HEK293 (cell line): ENCODE results near the gene INCA1.

Experiments used
- MZF1 ChIP-seq: fragments of 450-650 bp; formaldehyde crosslinking; IDR thresholded peaks from 2 replicates; pipeline ENCODE4 v1.5.1; 2017; ENCODE audit warnings: missing biosample characterization, missing genetic modification characterization, borderline replicate concordance
- PATZ1 ChIP-seq: fragments of 450-650 bp; formaldehyde crosslinking; IDR thresholded peaks from 2 replicates; pipeline ENCODE4 v1.5.1; 2016; ENCODE audit warnings: missing biosample characterization, missing genetic modification characterization
- PRDM6 ChIP-seq: fragments of 450-650 bp; formaldehyde crosslinking; IDR thresholded peaks from 2 replicates; pipeline ENCODE4 v1.5.1; 2017; ENCODE audit warnings: missing biosample characterization, missing genetic modification characterization
- REST ChIP-seq: fragments of 450-650 bp; formaldehyde crosslinking; IDR thresholded peaks from 2 replicates; pipeline ENCODE4 v1.5.1; 2016; ENCODE audit warnings: missing biosample characterization, missing genetic modification characterization
- SALL2 ChIP-seq: fragments of 450-650 bp; formaldehyde crosslinking; IDR thresholded peaks from 2 replicates; pipeline ENCODE4 v1.5.0; 2017; ENCODE audit warnings: missing biosample characterization, mild to moderate bottlenecking, missing genetic modification characterization, borderline replicate concordance
- SCRT2 ChIP-seq: fragments of 450-650 bp; formaldehyde crosslinking; IDR thresholded peaks from 2 replicates; pipeline ENCODE4 v1.5.1; 2016; ENCODE audit warnings: missing biosample characterization, missing genetic modification characterization
- SETDB1 ChIP-seq: IDR thresholded peaks from one replicate; pipeline ENCODE4 v1.6.1; 2017; ENCODE audit warnings: mild to moderate bottlenecking, low read length, moderate library complexity, mixed read lengths; ENCODE audit not compliant: insufficient read length
- TSHZ1 ChIP-seq: fragments of 450-650 bp; formaldehyde crosslinking; IDR thresholded peaks from 2 replicates; pipeline ENCODE4 v1.5.1; 2016; ENCODE audit warnings: missing biosample characterization, missing genetic modification characterization, borderline replicate concordance
- ZBTB1 ChIP-seq: fragments of 450-650 bp; formaldehyde crosslinking; IDR thresholded peaks from 2 replicates; pipeline ENCODE4 v1.5.1; 2016; ENCODE audit warnings: missing biosample characterization, missing genetic modification characterization
- ZBTB11 ChIP-seq: fragments of 450-650 bp; formaldehyde crosslinking; conservative IDR thresholded peaks from 2 replicates; pipeline ENCODE4 v1.5.1; 2016; ENCODE audit warnings: low read depth, missing biosample characterization, missing genetic modification characterization
- ZEB2 ChIP-seq: fragments of 450-650 bp; formaldehyde crosslinking; IDR thresholded peaks from 2 replicates; pipeline ENCODE4 v1.5.1; 2016; ENCODE audit warnings: missing biosample characterization, missing genetic modification characterization
- ZFHX2 ChIP-seq: fragments of 450-650 bp; formaldehyde crosslinking; conservative IDR thresholded peaks from 2 replicates; pipeline ENCODE4 v1.5.1; 2016; ENCODE audit warnings: missing biosample characterization, missing genetic modification characterization
- ZNF114 ChIP-seq: fragments of 450-650 bp; formaldehyde crosslinking; IDR thresholded peaks from 2 replicates; pipeline ENCODE4 v1.5.0; 2017; ENCODE audit warnings: missing biosample characterization, missing genetic modification characterization
- ZNF274 ChIP-seq, 2 experiments: fragments of 200-500 bp in 1 of 2; fragments of 450-650 bp in 1 of 2; sonication (Bioruptor generic) in 1 of 2; formaldehyde crosslinking in 1 of 2; IDR thresholded peaks; 2 replicates each; pipeline versions ENCODE4 v1.5.1 to v1.6.1; 2014 to 2016; ENCODE audit warnings: borderline replicate concordance in 1 of 2, inconsistent platforms in 1 of 2, low read length in 1 of 2, missing biosample characterization in 1 of 2, missing genetic modification characterization in 1 of 2
- ZNF311 ChIP-seq: fragments of 450-650 bp; formaldehyde crosslinking; IDR thresholded peaks from 2 replicates; pipeline ENCODE4 v1.5.1; 2017; ENCODE audit warnings: missing biosample characterization, missing genetic modification characterization, borderline replicate concordance
- ZNF37A ChIP-seq: fragments of 450-650 bp; IDR thresholded peaks from 2 replicates; pipeline ENCODE4 v1.5.1; 2018; ENCODE audit warnings: missing biosample characterization, missing genetic modification characterization
- ZNF404 ChIP-seq: fragments of 450-650 bp; formaldehyde crosslinking; IDR thresholded peaks from 2 replicates; pipeline ENCODE4 v1.5.1; 2017; ENCODE audit warnings: missing biosample characterization, missing genetic modification characterization
- ZNF416 ChIP-seq: fragments of 450-650 bp; formaldehyde crosslinking; IDR thresholded peaks from 2 replicates; pipeline ENCODE4 v1.5.1; 2016; ENCODE audit warnings: missing biosample characterization, missing genetic modification characterization
- ZNF423 ChIP-seq: fragments of 450-650 bp; formaldehyde crosslinking; IDR thresholded peaks from 2 replicates; pipeline ENCODE4 v1.5.1; 2016; ENCODE audit warnings: missing biosample characterization, missing genetic modification characterization
- ZNF555 ChIP-seq: fragments of 450-650 bp; formaldehyde crosslinking; conservative IDR thresholded peaks from 2 replicates; pipeline ENCODE4 v1.5.1; 2017; ENCODE audit warnings: missing biosample characterization, mild to moderate bottlenecking, missing genetic modification characterization, inconsistent platforms
- ZNF571 ChIP-seq: fragments of 450-650 bp; formaldehyde crosslinking; IDR thresholded peaks from 2 replicates; pipeline ENCODE4 v1.5.0; 2017; ENCODE audit warnings: missing biosample characterization, missing genetic modification characterization
- ZNF596 ChIP-seq: fragments of 450-650 bp; IDR thresholded peaks from 2 replicates; pipeline ENCODE4 v1.5.0; 2018; ENCODE audit warnings: missing biosample characterization, mild to moderate bottlenecking, missing genetic modification characterization, moderate library complexity
- ZNF776 ChIP-seq: fragments of 450-650 bp; formaldehyde crosslinking; IDR thresholded peaks from 2 replicates; pipeline ENCODE4 v1.5.0; 2017; ENCODE audit warnings: missing biosample characterization, missing genetic modification characterization, borderline replicate concordance
- ZSCAN16 ChIP-seq: fragments of 450-650 bp; formaldehyde crosslinking; IDR thresholded peaks from 2 replicates; pipeline ENCODE4 v1.5.1; 2016; ENCODE audit warnings: missing biosample characterization, missing genetic modification characterization
- ZXDB ChIP-seq: fragments of 450-650 bp; formaldehyde crosslinking; IDR thresholded peaks from 2 replicates; pipeline ENCODE4 v1.5.1; 2016; ENCODE audit warnings: missing biosample characterization, missing genetic modification characterization

The INCA1 gene

GRCh38 chr17:4950075-4950745 is 47.1 kb downstream of the INCA1 start (continued):
- TF ChIP-seq PATZ1 (tag by site-specific recombination): 0 out of 2 replicates have a peak, but pooled peaks have one; percentile 38
- TF ChIP-seq ZBTB1 (tag by site-specific recombination): no peak
- TF ChIP-seq ZNF404 (tag by site-specific recombination): no peak
- no peak for TF ChIP-seq ZXDB (tag by site-specific recombination)
- TF ChIP-seq ZNF776 (tag by site-specific recombination): no peak
- TF ChIP-seq ZNF114 (tag by site-specific recombination): no peak
- 0 out of 2 replicates have a peak, but pooled peaks have one; percentile 22 for TF ChIP-seq ZEB2 (tag by site-specific recombination)
- TF ChIP-seq ZNF311 (tag by site-specific recombination): no peak
- TF ChIP-seq TSHZ1 (tag by site-specific recombination): no peak
- no peak for TF ChIP-seq ZNF274 (IDR thresholded peaks at IDR 0.05; ENCODE audit: low read length)
- no peak for TF ChIP-seq ZNF274 (tag by site-specific recombination; IDR thresholded peaks at IDR 0.05; ENCODE audit: borderline replicate concordance)
- TF ChIP-seq ZNF596 (tag by site-specific recombination): no peak
- TF ChIP-seq SALL2: no peak
- TF ChIP-seq SCRT2 (tag by site-specific recombination): peak; percentile 93
- no peak for TF ChIP-seq ZNF37A (tag by site-specific recombination)
- no peak for TF ChIP-seq REST (tag by site-specific recombination)
- TF ChIP-seq ZNF416 (tag by site-specific recombination): no peak
- no peak for TF ChIP-seq ZNF571 (tag by site-specific recombination)
- no peak for TF ChIP-seq ZBTB11 (tag by site-specific recombination)
- TF ChIP-seq MZF1 (tag by site-specific recombination): no peak
- TF ChIP-seq PRDM6: no peak
- no peak for TF ChIP-seq ZFHX2 (tag by site-specific recombination)
- TF ChIP-seq ZNF555 (tag by site-specific recombination): no peak
- no peak for TF ChIP-seq ZSCAN16
- TF ChIP-seq SETDB1: no peak
- no peak for TF ChIP-seq ZNF423 (tag by site-specific recombination)
